Heart left ventricle (tissue), 16 donors: ENCODE data around the gene TOP2B. TPM values are rescaled to one million over a fixed set of nuclear protein-coding genes. Genes with fewer than 3 reads are reported as not detected.

Experiments
- ATAC-seq, 4 donors: fragments of 200-7000 bp; cut with Tn5 transposase; one replicate each; pipeline ENCODE4 v1.9.1; 2020 to 2022; ENCODE audit warnings: moderate library complexity in 4 of 4, mild to moderate bottlenecking in 3 of 4, moderate number of reproducible peaks in 1 of 4
- DNase-seq, 5 donors: peaks; one replicate each; pipeline ENCODE4 v3.0.0-alpha.2; 2020
- H3K27ac ChIP-seq, 12 donors: fragments of 200-600 bp; sonication (generic) in 4 of 12; one replicate each; pipeline versions ENCODE4 v1.5.0 to v1.8.0; 2016 to 2022; ENCODE audit warnings: mild to moderate bottlenecking in 2 of 12
- H3K27me3 ChIP-seq, 9 donors: fragments of 200-600 bp; sonication (generic) in 2 of 9; one replicate each; pipeline versions ENCODE4 v1.5.1 to v1.8.0; 2016 to 2022; ENCODE audit warnings: mild to moderate bottlenecking in 3 of 9
- H3K36me3 ChIP-seq, 9 donors: fragments of 200-600 bp; sonication (generic) in 2 of 9; one replicate each; pipeline versions ENCODE4 v1.5.0 to v1.8.0; 2018 to 2022; ENCODE audit warnings: mild to moderate bottlenecking in 2 of 9
- H3K4me1 ChIP-seq, 12 donors: fragments of 200-600 bp; sonication (generic) in 4 of 12; one replicate each; pipeline versions ENCODE4 v1.5.0 to v1.8.0; 2016 to 2022; ENCODE audit warnings: mild to moderate bottlenecking in 3 of 12
- H3K4me3 ChIP-seq, 12 donors: fragments of 200-600 bp; sonication (generic) in 4 of 12; one replicate each; pipeline versions ENCODE4 v1.5.0 to v1.8.0; 2017 to 2022; ENCODE audit warnings: mild to moderate bottlenecking in 9 of 12, moderate library complexity in 4 of 12
- H3K9me3 ChIP-seq, 12 donors: fragments of 200-600 bp; sonication (generic) in 4 of 12; one replicate each; pipeline versions ENCODE4 v1.5.0 to v1.8.0; 2016 to 2022; ENCODE audit warnings: mild to moderate bottlenecking in 1 of 12
- CTCF ChIP-seq, 12 donors: fragments of 200-600 bp; sonication (generic) in 4 of 12; IDR thresholded peaks; one replicate each; pipeline versions ENCODE4 v1.5.0 to v1.8.0; 2018 to 2022; ENCODE audit warnings: antibody characterized with exemption in 12 of 12, mild to moderate bottlenecking in 5 of 12
- POLR2A ChIP-seq, 2 donors: fragments of 450-650 bp; IDR thresholded peaks; one replicate each; pipeline ENCODE4 v1.6.1; 2017; ENCODE audit warnings: antibody characterized with exemption in 2 of 2, mild to moderate bottlenecking in 2 of 2, moderate library complexity in 2 of 2
- WGBS, 4 donors: extraction: QIAGEN DNeasy Blood & Tissue Kit in 2 of 4; methylation state at CpG; one replicate each; pipeline versions ENCODE4 v1.1.5 to v1.1.7; 2013 to 2018; 5-methylcytosine and 5-hydroxymethylcytosine counted together
- intact Hi-C, 10 donors: fragments of 100-400 bp; cut with DNase I; formaldehyde crosslinking; loops; one replicate each; pipeline versions ENCODE4 v1.11.1 to v1.14.2; 2022
- polyA plus RNA-seq, 2 donors: library from polyadenylated mRNA; stranded (reverse); fragments of 200-250 nt; gene quantifications; one replicate each; pipeline ENCODE4 v1.2.3, GENCODE V29; 2013
- total RNA-seq, 9 donors: library from RNA; depleted of rRNA in 2 of 9; stranded (reverse); fragments of >200 nt in 2 of 9; fragmentation: NEBNext Ultra II Directional in 3 of 9; extraction: Animal tissue kit (Norgen Biotek cat#: 25700) in 3 of 9; gene quantifications; one replicate each; pipeline versions ENCODE4 v1.1.0 to v1.2.4, GENCODE V29; 2016 to 2023
- donor health status: ischemic (EF 13 %, LVEDD 7.1; RV severe dilation, severe dysfunction).
- donor health status: healthy with polysubstance abuse.
- donor health status: DM: no; HTN: yes; CAD: no.
- donor health status: DM: no; HTN: no; CAD: no.
- donor health status: ischemic (EF 25% LVEDD 6.9; RV normal size, moderate dysfunction).
- donor health status: ischemic (EF 25% LVEDD 5.7; RV mildly dilated, moderate dysfunction).
- donor health status: healthy.
- donor health status: DM: yes; HTN: yes; CAD: no.
- donor health status: ischemic (EF 35%, LVEDD 5.7; RV mildly dilated, moderate dysfunction).
- donor health status: nonischemic (EF 11% LVEDD 7.7; RV severe dilation, severe dysfunction).
- donor health status: DM: yes; HTN: yes; CAD: no.
- donor health status: PGD.
- donor health status: ischemic (EF 29% LVEDD 5.4; RV normal size, mild dysfunction).
- donor health status: nonischemic (EF 23%, LVEDD 6.1; RV moderate dilation, normal function).

The TOP2B gene
- total and polyA plus RNA-seq, 11 donors, result 33.1 to 124 (median 91.0) TPM

GRCh38 chr3:25558796-25559195, 105.9 kb downstream of the TOP2B start:
- intact Hi-C loops, result no loop called here
- Histone ChIP-seq H3K36me3 (no peaks in the 10 kb centered on the region), H3K4me1 (peaks cover 3 to 69% (median 33%) of the 10 kb centered on the region in 12 donors), H3K9me3 (no peaks in the 10 kb centered on the region), H3K4me3 (no peak overlapping the region), H3K27ac (peak overlapping the region in 1 of 12 donors; percentile 35), H3K27me3 (no peaks in the 10 kb centered on the region)
- TF ChIP-seq POLR2A (IDR thresholded peaks at IDR 0.05) (no peak), CTCF (IDR thresholded peaks at IDR 0.05) (no peak)
- 84 to 89% (median 86%) methylated on average over 6 of the region's 6 CpGs for WGBS, 4 donors
- ATAC-seq, result no peak
- no peak for DNase-seq

DNA sequence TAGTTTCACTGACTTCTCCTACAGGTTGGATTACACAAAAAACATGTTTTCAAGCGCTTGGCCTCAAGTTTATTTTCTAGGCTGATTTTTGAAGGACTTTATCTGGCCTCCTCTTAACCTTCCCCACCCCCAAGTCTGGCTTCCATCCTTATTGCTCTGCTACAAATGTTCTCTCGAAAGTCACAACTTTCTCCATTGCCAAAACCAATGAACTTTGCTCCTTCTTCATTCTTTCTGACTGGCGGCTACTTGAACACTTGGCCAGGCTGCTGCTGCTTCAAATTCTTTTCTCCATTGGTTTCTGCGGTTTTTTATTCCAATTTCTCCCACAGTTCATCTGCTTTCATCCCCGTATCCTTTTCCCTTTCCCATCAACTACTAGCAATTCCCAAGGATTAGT, 106.6 kb downstream of the TOP2B start:
- no peaks in the 10 kb centered on the region for H3K36me3 ChIP-seq
- WGBS, 4 donors, result 53 to 75% (median 57%) methylated on average over 5 of the region's 5 CpGs
- no peaks in the 10 kb centered on the region for H3K27me3 ChIP-seq
- intact Hi-C loops, result no loop called here
- H3K27ac ChIP-seq, result peak overlapping the region in 7 of 12 donors; percentile 1 to 34 (median 21)
- H3K9me3 ChIP-seq, result no peaks in the 10 kb centered on the region
- H3K4me1 ChIP-seq, result peaks cover 3 to 66% (median 33%) of the 10 kb centered on the region in 12 donors
- ATAC-seq (peak in 3 of 4 donors; percentile 20 to 33 (median 29)), DNase-seq (peak in 1 of 5 donors; percentile 36)
- H3K4me3 ChIP-seq, result no peak overlapping the region
- TF ChIP-seq POLR2A (IDR thresholded peaks at IDR 0.05) (no peak), CTCF (IDR thresholded peaks at IDR 0.05) (no peak)

GRCh38 chr3:25557694-25558093, 107.0 kb downstream of the TOP2B start:
- Histone ChIP-seq H3K27ac (peak overlapping the region in 7 of 12 donors; percentile 1 to 34 (median 21)), H3K27me3 (no peaks in the 10 kb centered on the region)

DNA sequence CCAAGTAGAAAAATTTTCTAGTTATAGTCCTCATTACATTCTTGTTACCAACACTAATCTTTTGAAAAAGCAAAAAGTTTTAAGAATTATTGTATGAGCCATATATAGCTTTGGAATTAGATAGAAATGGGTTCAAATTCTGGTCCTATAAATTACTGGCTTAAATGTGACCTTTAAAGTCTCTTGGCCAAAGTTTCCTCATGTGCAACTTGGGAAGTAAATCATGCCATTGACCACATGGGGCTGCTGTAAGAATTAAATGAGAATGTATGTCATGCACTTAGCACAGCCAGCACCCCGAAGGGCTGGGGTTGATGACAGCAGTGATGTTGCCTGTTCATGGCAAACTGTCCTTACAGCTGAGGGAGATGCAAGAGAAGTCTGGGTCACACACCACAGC, 108.3 kb downstream of the TOP2B start:
- DNase-seq, result no peak
- intact Hi-C loops, result no loop called here
- Histone ChIP-seq H3K4me1 (peaks cover 3 to 57% (median 33%) of the 10 kb centered on the region in 12 donors), H3K27ac (peak overlapping the region; percentile 6 to 63 (median 36)), H3K36me3 (no peaks in the 10 kb centered on the region), H3K9me3 (no peaks in the 10 kb centered on the region), H3K27me3 (no peaks in the 10 kb centered on the region), H3K4me3 (no peak overlapping the region)
- peak in 1 of 4 donors; percentile 29 for ATAC-seq
- 35 to 45% (median 40%) methylated on average over 1 of the region's 1 CpG for WGBS, 4 donors
- TF ChIP-seq POLR2A (IDR thresholded peaks at IDR 0.05), result no peak
- TF ChIP-seq CTCF (IDR thresholded peaks at IDR 0.05), result peak in 1 of 12 donors; percentile 4

More at GRCh38 chr3:25557694-25558093, 107.0 kb downstream of the TOP2B start:
- intact Hi-C loops, result no loop called here
- 45 to 63% (median 55%) methylated on average over 3 of the region's 3 CpGs for WGBS, 4 donors
- no peak overlapping the region for H3K4me3 ChIP-seq
- no peaks in the 10 kb centered on the region for H3K9me3 ChIP-seq
- peaks cover 3 to 66% (median 33%) of the 10 kb centered on the region in 12 donors for H3K4me1 ChIP-seq
- H3K36me3 ChIP-seq, result no peaks in the 10 kb centered on the region
- peak in 3 of 4 donors; percentile 41 to 62 (median 48) for ATAC-seq
- DNase-seq, result no peak
- no peak for TF ChIP-seq POLR2A (IDR thresholded peaks at IDR 0.05)
- TF ChIP-seq CTCF (IDR thresholded peaks at IDR 0.05), result no peak
